HUES64 (cell line): Measurements from ENCODE around the gene IAH1.
"Not testable (repeated sequence)": the region's sequence is repeated elsewhere in the genome, so short reads cannot be mapped to it uniquely, and the experiment has no call there.

Experiments
- H3K27ac ChIP-seq: 2 replicates; pipeline ENCODE4 v1.7.0; 2013; ENCODE audit warnings: low read depth, low read length, inconsistent platforms
- H3K27me3 ChIP-seq: 2 replicates; pipeline ENCODE4 v1.6.1; 2013; ENCODE audit warnings: mild to moderate bottlenecking, low read length; ENCODE audit not compliant: insufficient read depth
- H3K36me3 ChIP-seq: 2 replicates; pipeline ENCODE4 v1.6.1; 2013; ENCODE audit warnings: mild to moderate bottlenecking, low read length; ENCODE audit not compliant: insufficient read depth
- H3K4me1 ChIP-seq: 2 replicates; pipeline ENCODE4 v1.6.1; 2013; ENCODE audit warnings: mild to moderate bottlenecking, low read length, moderate library complexity; ENCODE audit not compliant: insufficient read depth
- H3K4me3 ChIP-seq: 2 replicates; pipeline ENCODE4 v1.5.1; 2013; ENCODE audit warnings: mild to moderate bottlenecking, low read length, moderate library complexity
- H3K9ac ChIP-seq: 2 replicates; pipeline ENCODE4 v1.6.1; 2013; ENCODE audit warnings: mild to moderate bottlenecking, low read depth, low read length
- H3K9me3 ChIP-seq: 2 replicates; pipeline ENCODE4 v1.6.1; 2013; ENCODE audit warnings: low read depth, low read length; ENCODE audit not compliant: insufficient read depth
- WGBS: fragments of 150-250, 120-280 bp; methylation state at CpG from one replicate; pipeline ENCODE4 v1.1.7; 2013; ENCODE audit warnings: missing lambda C conversion rate; 5-methylcytosine and 5-hydroxymethylcytosine counted together

IAH1 gene

GRCh38 chr2:9497017-9497416, 22.7 kb downstream of the IAH1 start:
- H3K27ac ChIP-seq, result no peak overlapping the region
- no peaks in the 10 kb centered on the region for H3K27me3 ChIP-seq
- H3K9me3 ChIP-seq, result no peaks in the 10 kb centered on the region
- no peaks in the 10 kb centered on the region for H3K4me1 ChIP-seq
- peaks cover 78% of the 10 kb centered on the region for H3K36me3 ChIP-seq
- 96% methylated on average over 4 of the region's 4 CpGs for WGBS
- no peak overlapping the region for H3K4me3 ChIP-seq
- no peak overlapping the region for H3K9ac ChIP-seq

GRCh38 chr2:9498210-9498609, 23.9 kb downstream of the IAH1 start:
- Histone ChIP-seq H3K4me1 (no peaks in the 10 kb centered on the region), H3K27ac (no peak overlapping the region), H3K27me3 (no peaks in the 10 kb centered on the region), H3K36me3 (peaks cover 72% of the 10 kb centered on the region), H3K9me3 (no peaks in the 10 kb centered on the region), H3K9ac (no peak overlapping the region), H3K4me3 (no peak overlapping the region)
- 97% methylated on average over 1 of the region's 1 CpG for WGBS

GRCh38 chr2:9508931-9509330, 34.6 kb downstream of the IAH1 start:
- WGBS, result 69% methylated on average over 1 of the region's 1 CpG

GRCh38 chr2:9513946-9514345, 39.6 kb downstream of the IAH1 start:
- not testable (repeated sequence) for H3K27me3 ChIP-seq, H3K9ac ChIP-seq, H3K4me3 ChIP-seq, H3K9me3 ChIP-seq, H3K4me1 ChIP-seq, H3K27ac ChIP-seq
- H3K36me3 ChIP-seq, result peaks cover 64% of the 10 kb centered on the region
- WGBS, result 100% methylated on average over 3 of the region's 3 CpGs

More at GRCh38 chr2:9508931-9509330, 34.6 kb downstream of the IAH1 start:
- no peak overlapping the region; the same call in 1 of the 2 replicates for H3K27ac ChIP-seq
- peaks cover 57% of the 10 kb centered on the region for H3K36me3 ChIP-seq
- no peaks in the 10 kb centered on the region for H3K27me3 ChIP-seq
- H3K9me3 ChIP-seq, result no peaks in the 10 kb centered on the region
- no peaks in the 10 kb centered on the region for H3K4me1 ChIP-seq
- no peak overlapping the region for H3K9ac ChIP-seq
- H3K4me3 ChIP-seq, result no peak overlapping the region

GRCh38 chr2:9517118-9517782, 42.9 kb downstream of the IAH1 start:
- H3K4me3 ChIP-seq, result no peak overlapping the region
- H3K9ac ChIP-seq, result no peak overlapping the region
- no peak overlapping the region for H3K27ac ChIP-seq
- H3K36me3 ChIP-seq, result peaks cover 76% of the 10 kb centered on the region
- H3K4me1 ChIP-seq, result no peaks in the 10 kb centered on the region
- H3K9me3 ChIP-seq, result no peaks in the 10 kb centered on the region
- H3K27me3 ChIP-seq, result no peaks in the 10 kb centered on the region
- WGBS, result 100% methylated on average over 2 of the region's 2 CpGs

- WGBS, result 95% methylated on average over 3 of the region's 3 CpGs
- no peak overlapping the region for H3K4me3 ChIP-seq
- H3K4me1 ChIP-seq, result no peaks in the 10 kb centered on the region
- no peak overlapping the region for H3K9ac ChIP-seq
- H3K36me3 ChIP-seq, result peaks cover 77% of the 10 kb centered on the region
- H3K27me3 ChIP-seq, result no peaks in the 10 kb centered on the region
- H3K9me3 ChIP-seq, result no peaks in the 10 kb centered on the region
- H3K27ac ChIP-seq, result no peak overlapping the region
These were observed 43.8 kb downstream of the IAH1 start for GRCh38 chr2:9518163-9518562.

GRCh38 chr2:9518780-9519179, 44.4 kb downstream of the IAH1 start:
- no peaks in the 10 kb centered on the region for H3K9me3 ChIP-seq
- no peaks in the 10 kb centered on the region for H3K27me3 ChIP-seq
- H3K4me1 ChIP-seq, result no peaks in the 10 kb centered on the region
- H3K9ac ChIP-seq, result no peak overlapping the region
- H3K27ac ChIP-seq, result no peak overlapping the region
- peaks cover 78% of the 10 kb centered on the region for H3K36me3 ChIP-seq
- H3K4me3 ChIP-seq, result no peak overlapping the region
- 97% methylated on average over 5 of the region's 7 CpGs for WGBS

GRCh38 chr2:9519250-9519649, 44.9 kb downstream of the IAH1 start:
- no peaks in the 10 kb centered on the region for H3K9me3 ChIP-seq
- 93% methylated on average over 2 of the region's 2 CpGs for WGBS
- no peaks in the 10 kb centered on the region for H3K27me3 ChIP-seq
- H3K4me1 ChIP-seq, result no peaks in the 10 kb centered on the region
- no peak overlapping the region for H3K27ac ChIP-seq
- H3K9ac ChIP-seq, result no peak overlapping the region
- H3K4me3 ChIP-seq, result no peak overlapping the region
- peaks cover 78% of the 10 kb centered on the region for H3K36me3 ChIP-seq

GRCh38 chr2:9524291-9524690, 49.9 kb downstream of the IAH1 start:
- Histone ChIP-seq H3K27me3 (no peaks in the 10 kb centered on the region), H3K4me3 (no peak overlapping the region), H3K4me1 (no peaks in the 10 kb centered on the region), H3K9ac (no peak overlapping the region), H3K27ac (no peak overlapping the region), H3K36me3 (peaks cover 72% of the 10 kb centered on the region), H3K9me3 (no peaks in the 10 kb centered on the region)
- WGBS, result 95% methylated on average over 8 of the region's 8 CpGs

GRCh38 chr2:9525266-9525665, 50.9 kb downstream of the IAH1 start:
- Histone ChIP-seq H3K4me1 (no peaks in the 10 kb centered on the region), H3K27me3 (no peaks in the 10 kb centered on the region), H3K27ac (no peak overlapping the region), H3K36me3 (peaks cover 72% of the 10 kb centered on the region), H3K9ac (no peak overlapping the region), H3K4me3 (no peak overlapping the region), H3K9me3 (no peaks in the 10 kb centered on the region)
- WGBS, result 95% methylated on average over 2 of the region's 2 CpGs

GRCh38 chr2:9527995-9528787, 53.8 kb downstream of the IAH1 start:
- WGBS, result 95% methylated on average over 3 of the region's 4 CpGs
- Histone ChIP-seq H3K9me3 (no peaks in the 10 kb centered on the region), H3K4me1 (no peaks in the 10 kb centered on the region), H3K27me3 (no peaks in the 10 kb centered on the region), H3K4me3 (no peak overlapping the region), H3K9ac (no peak overlapping the region), H3K27ac (no peak overlapping the region), H3K36me3 (peaks cover 61% of the 10 kb centered on the region)
